Right lung (tissue), 5 donors: ENCODE data around the gene MRPL33. TPM values are rescaled to one million over a fixed set of nuclear protein-coding genes. Genes with fewer than 3 reads are reported as not detected.

Experiments
- DNase-seq, 2 donors: peaks; one replicate each; pipeline ENCODE4 v3.0.0-alpha.2; 2013
- polyA plus RNA-seq, 5 donors: library from polyadenylated mRNA; unstranded; fragments of 120-200 nt; gene quantifications; one replicate each; pipeline versions ENCODE4 v1.2.1 to v1.2.3, GENCODE V29; 2013; ENCODE audit warnings: inconsistent platforms in 1 of 5, low replicate concordance in 1 of 5; ENCODE audit not compliant: insufficient read length in 5 of 5, insufficient read depth in 1 of 5

MRPL33 gene
- polyA plus RNA-seq, 5 donors, result 90.6 to 129 (median 102) TPM

DNA sequence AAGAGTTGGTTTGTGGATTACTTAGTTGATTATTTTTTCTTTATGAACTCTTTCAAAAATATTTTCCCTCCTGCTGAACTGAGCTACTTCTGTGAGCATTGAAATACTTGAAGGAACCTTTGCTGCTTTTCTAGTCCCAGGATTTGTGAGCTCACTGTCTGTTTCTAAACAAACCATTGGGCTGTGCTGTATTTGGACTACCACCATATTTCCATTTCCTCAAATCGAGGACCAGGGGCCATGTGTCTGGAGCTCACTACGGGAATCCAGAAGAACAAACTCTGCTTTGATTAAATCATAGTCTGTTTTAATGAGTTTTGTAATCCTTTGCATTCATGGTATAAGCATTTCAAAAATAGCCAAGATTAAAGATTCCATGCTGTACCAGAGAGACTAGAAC is 1.3 kb downstream of the MRPL33 start:
- no peak for DNase-seq

DNA sequence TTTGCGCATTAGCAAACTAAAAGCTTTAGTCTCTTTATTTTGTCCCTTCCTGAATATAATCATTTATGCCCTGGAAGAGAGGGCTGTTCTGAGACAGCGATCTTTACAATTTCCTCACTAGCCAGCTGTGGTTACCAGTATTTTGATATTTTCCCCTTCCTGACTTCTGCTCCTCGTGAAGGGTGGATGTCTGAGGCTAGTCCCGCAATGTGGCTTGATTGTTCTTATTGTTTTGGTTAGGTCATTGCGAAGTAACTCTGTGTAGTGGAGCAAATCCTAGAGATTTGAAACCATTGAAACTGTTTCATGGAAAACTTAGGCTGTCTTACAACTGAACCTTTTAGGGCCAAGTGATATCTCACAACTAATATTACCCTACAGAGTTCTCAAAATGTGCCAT is 2.4 kb downstream of the MRPL33 start:
- DNase-seq, result no peak

- DNase-seq, result no peak
Observed at GRCh38 chr2:27776097-27776496, 4.6 kb downstream of the MRPL33 start.

DNA sequence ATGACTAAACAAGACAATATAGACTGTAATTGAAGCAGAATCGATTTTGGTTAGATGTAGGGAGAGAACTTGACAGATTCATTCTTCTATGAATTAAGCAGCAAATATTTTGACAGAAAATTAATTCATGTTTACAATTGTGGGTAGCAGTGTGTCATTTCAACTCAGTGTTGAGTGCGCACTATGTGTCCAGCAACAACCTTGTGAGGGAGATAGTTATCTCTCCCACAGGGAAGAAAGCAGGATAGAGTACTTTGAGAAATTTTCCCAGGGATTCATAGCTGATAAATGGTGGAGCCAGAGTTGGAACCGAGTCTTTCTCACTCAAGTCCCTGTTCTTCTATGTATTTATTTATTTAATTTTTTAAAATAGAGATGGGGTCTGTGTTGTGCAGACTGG is 5.2 kb downstream of the MRPL33 start:
- no peak for DNase-seq

DNA sequence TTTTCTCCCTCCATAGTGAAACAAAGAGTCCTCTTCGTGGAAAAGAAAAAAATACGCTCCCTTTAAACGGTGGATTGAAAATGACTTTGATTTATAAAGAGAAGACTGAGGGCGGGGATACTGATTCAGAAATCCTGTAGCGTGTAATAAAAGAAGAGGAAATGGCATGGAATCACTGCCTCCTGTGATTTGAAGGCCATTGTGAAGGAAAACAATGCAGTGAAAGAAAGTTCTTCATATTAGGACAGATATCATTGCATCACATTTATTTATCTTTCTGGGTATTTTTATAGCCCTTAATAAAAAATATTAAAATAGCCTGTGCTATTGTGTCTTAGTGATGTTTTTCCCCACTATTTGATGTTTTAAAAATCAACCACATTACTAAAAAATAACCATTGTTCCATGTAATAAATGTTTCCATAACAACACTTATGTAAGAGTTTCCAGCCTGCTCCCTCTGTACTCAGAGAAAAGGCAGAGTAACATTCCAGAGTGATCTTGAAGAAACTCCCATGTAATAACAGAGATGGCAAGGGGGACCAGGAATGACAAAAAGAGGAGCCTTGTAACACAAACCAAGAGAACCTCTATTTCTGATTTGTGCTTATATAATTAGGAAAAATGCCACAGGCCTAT is 8.0 kb downstream of the MRPL33 start:
- no peak for DNase-seq

- DNase-seq, result no peak
Observed at GRCh38 chr2:27781496-27781895, 10.0 kb downstream of the MRPL33 start.

GRCh38 chr2:27782701-27783100 is 11.2 kb downstream of the MRPL33 start:
- DNase-seq, result no peak

DNA sequence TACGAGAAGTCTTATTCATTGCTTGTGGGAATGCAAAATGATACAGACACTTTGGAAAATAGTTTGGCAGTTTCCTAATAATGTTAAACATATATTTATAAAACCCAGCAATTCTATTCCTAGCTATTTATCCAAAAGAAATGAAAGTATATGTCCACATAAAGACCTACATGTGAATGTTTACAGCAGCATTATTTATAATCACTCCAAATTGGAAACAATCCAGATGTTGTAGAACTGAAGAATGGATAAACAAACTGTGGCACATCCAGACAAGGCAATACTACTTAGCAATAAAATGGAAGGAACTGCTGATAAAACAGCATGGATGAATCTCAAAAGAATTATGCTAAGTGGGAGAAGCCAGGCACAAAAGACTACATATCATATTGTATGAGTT is 19.3 kb downstream of the MRPL33 start:
- DNase-seq, result no peak

DNA sequence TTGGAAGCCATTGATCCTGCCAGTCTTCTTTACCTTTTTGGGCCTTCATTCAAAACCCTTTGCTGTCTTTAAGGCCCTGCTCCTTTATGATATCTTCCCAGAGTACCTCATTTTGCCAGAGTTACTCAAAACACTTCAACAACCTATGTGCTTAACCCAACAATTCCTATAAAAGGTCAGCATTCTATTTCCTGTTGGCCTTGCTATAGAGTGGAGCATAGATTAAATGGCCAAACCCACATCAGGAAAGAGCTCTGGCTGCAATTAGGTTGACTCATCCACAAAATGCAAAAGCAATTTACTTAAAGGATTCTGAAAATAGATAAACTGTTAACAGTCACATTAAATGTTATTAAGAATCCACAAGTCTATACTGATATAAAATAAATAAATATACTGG is 21.2 kb downstream of the MRPL33 start:
- DNase-seq, result no peak

DNA sequence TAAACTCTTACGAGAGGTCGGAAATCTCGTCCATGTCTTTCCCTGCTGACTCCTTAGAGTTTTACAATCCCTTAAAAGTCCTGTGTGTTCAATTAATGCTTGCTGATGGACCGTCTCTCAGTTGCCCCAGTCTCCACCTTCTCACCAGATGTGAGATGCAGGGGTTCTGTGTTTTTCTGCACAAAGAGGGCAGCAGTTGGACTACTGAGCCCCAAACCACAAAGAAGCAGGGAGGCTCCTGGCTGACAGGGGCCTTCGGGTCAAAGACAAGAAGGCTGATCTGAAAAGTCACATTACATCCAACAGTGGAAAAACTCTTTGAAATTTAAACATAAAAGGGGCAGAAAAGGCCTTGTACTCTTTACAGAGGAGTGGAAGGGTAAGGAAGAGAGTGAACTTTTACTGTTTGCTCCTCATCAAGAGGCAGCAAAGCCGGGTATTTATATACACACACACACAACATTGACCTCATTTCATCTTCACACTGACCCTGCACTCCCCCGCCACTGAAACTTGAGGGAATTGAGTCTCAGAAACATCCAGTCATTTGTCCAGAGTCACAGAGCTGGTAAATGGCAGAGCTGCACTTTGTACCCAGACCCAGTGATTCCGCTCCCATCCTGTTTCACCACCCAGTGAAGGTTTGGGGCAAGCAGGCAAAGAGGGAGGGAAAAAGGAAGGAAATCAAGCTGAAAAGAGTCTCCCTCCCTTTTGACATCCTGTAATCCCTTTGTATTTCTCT is 23.7 kb downstream of the MRPL33 start:
- no peak for DNase-seq

DNA sequence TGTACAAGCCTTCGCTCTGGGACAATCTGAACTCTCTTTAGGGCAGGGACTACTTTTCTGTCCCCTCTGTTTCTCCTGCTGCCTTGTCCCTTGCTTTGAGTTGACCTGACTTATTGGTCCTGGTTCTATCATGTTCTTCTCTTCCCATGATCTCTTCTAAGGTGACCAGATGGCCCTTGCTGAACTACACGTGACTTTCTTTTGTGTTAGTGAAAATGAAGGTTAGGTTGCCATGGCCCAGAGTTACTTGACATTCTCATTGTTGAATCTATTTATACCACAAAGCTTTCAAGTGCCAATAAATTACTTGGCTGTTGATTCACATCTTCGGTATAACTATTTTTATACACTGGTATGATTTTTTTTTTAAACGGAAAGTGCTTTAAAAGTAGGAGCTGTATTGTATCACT is 24.4 kb downstream of the MRPL33 start:
- no peak for DNase-seq

DNA sequence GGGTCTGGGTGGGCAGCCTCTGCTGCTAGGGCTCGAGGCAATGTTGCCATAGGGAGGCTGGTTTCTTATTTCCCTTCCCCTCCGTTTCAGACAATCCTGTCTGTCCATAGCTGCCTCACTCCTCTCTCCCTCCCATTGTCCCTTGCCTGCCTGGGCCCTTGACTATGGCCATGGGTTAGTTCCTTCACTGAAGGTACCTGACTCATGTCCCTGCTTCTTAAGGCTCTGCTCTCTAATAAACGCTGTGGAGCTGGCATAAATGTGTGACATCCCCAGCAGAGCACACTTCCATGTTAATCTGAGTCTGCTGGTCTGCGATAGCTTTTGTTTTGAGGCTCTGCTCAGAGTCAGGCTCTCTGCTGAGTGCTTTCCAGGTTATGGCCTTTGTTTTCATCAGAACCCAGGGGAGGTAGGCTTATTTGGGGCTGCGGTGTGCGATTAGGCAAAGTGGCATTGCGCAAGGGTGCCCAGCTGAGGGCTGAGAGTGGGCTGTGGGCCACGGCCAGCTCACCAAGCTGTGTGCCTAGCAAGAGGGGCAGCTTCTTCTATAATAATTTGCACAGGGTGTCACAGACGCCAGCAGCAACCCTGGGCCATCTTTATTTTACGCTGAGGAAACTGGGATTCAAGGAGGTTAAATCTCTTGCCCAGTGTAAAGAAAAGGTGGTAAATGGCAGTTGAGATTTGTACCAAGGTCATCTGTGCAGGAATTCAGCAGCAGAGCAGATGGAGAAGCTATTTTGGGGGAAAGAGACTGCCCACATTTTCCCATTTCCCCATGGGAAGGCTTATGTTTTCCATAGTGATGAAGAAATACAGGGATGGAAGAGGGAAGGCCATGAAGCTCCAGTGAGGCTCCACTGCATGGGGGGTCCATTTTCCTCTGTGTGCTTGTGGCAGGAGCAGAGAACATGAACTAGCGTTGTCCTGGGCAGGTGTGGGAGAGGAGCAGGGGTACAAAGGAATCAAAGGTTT is 25.6 kb downstream of the MRPL33 start:
- DNase-seq, result no peak

DNA sequence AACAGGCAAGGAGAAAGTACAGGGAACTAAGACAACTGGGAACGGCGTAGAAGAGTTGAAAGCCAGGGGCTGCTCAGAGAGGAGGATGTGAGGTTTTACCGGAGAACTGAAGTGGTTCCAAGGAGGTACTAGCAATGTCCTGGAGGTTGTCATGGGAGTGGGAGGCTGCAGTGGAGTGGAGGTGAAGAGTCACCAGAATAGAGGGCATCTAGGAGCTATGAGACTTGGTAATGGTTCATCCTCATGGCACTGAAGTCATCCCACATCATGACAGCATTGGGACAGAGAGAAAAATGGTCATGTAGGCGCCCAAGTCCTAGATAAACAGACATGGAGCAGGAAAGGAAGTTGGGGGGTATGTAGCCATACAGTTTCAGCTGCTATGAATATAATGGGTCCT is 26.3 kb downstream of the MRPL33 start:
- no peak for DNase-seq

GRCh38 chr2:27798486-27798885 is 27.0 kb downstream of the MRPL33 start:
- no peak for DNase-seq

GRCh38 chr2:27798948-27799645 is 27.6 kb downstream of the MRPL33 start:
- peak in 1 of 2 donors; percentile 20 for DNase-seq

DNA sequence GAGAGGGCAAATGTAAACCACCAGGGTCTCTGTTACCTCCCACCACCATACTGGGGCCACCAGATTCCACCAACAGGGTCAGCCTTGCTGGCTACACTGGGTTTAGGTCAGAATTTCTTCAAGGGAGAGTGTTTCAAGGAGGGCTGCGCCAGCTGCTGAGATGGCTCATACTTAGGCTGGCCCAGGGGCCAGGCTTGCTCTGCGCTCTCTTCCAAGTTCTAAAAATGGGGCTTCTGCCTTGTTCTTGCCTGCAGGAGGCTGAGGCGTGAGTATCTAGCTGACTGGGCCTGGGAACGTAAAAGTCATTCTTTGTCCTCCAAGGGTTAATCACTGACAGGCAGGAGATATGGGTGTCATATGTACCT is 28.1 kb downstream of the MRPL33 start:
- no peak for DNase-seq

DNA sequence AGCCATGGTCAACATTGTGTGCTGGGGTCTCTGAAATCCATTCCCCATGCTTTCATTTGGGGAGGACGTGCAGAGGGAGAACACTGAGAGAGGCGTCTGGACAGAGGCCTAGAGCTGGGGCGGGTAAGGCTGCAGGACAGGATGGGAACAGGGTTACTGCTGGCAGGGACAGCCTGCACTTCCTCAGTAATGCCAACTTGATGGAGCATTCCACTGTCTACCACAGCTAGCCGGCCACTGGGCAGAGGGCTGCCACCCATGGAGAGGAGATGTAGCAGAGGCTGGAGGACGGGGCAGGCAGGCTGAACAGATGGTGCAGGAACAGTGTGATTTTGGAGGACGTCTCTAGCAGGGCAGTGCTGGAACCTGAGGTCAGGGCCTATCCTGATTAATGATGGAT is 29.3 kb downstream of the MRPL33 start:
- no peak for DNase-seq

GRCh38 chr2:27802547-27802946 is 31.0 kb downstream of the MRPL33 start:
- no peak for DNase-seq

- no peak for DNase-seq
Observed at GRCh38 chr2:27803046-27803445, 31.5 kb downstream of the MRPL33 start.

- no peak for DNase-seq
Observed at GRCh38 chr2:27804146-27804545, 32.6 kb downstream of the MRPL33 start.

DNA sequence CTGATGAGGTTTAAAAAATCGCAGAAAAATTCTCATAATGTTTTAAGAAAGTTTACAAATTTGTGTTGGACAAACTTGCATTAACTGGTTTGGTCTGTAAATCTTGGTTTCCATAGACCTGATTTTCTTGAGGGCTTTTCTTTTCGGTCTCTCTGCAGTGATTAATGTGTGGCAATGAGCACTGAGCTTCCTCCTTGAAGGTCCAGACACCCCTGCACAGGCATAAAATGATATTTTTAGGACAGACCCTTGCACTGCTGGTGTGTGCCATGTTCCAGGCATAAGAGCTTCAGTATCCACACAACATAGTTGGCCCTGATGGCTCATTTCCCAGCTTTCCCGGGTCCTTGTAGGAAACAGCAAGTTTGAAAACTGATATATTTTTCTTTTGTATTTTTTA is 33.7 kb downstream of the MRPL33 start:
- DNase-seq, result no peak
